Glomerular visceral epithelial cell (primary cell): ENCODE results near the gene CRHR1.
A peak's percentile ranks its signal among the peaks of the same experiment; 100 is the strongest.

Source experiments
- DNase-seq: peaks from one replicate; pipeline ENCODE4 v3.0.0-alpha.2; 2016; ENCODE audit errors: extremely low spot score

CRHR1 gene

DNA sequence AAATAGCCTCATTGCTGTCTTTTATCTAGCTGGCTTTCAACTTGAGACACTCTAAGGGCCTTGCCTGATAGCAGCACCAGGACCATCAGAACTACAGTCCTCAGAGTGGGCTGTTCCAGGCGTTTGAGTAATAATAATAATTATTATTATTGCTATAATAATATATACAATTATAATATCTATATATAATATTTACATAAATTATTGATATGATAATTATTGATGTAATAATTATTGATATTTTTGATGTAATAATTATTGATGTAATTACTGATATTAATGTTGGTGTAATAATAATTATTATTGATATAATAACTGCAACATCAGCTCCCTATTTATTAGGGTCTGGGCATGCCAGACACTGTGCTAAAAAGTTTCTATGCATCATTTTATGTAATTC is 25.6 kb upstream of the CRHR1 start:
- no peak for DNase-seq

DNA sequence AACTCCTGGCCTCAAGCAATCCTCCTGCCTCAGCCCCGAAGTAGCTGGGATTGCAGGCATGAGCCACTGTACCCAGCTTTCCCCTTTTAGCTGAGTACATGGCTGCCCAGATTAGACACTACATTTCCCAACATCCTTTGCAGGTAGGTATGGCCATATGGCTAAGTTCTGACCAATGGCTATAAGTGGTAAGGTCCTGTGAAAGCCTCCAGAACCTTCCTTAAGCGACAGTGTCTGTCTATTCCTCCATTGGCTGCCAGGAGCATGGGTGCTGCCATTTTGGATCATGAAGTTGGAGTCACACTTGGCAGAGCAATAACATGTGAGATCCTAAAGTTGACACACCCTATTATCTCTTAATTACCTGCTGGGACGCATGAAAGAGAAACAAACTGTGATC is 24.4 kb upstream of the CRHR1 start:
- DNase-seq, result no peak

DNA sequence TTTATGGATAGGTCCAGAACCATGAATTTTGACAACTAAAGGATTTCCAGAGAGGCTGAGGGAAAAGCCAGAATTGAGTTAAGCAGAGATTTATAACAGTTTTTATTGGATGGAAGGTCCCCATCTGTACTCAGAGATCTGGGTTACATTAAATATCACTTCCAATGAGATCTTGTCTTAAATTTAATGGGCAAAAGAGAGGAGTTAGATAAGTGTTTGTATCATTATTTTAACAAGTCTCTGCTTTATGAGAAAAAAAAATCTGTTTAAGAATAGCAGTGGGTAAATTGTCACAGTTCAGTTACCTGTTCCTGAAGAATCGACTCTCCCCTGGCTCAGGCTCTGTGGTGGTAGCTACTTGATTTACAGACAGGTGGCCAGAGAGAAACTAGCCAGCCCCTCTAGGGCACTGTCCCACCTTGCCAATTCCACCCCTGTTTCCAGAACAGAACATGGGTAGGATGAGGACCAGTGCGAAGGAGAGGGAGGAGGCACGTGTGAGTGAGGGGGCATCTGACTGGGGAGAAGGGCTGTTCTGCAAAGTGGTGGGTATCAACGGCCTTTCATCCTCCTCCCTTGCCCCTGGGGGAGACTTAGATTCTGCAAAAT is 22.1 kb upstream of the CRHR1 start:
- DNase-seq, result no peak

DNA sequence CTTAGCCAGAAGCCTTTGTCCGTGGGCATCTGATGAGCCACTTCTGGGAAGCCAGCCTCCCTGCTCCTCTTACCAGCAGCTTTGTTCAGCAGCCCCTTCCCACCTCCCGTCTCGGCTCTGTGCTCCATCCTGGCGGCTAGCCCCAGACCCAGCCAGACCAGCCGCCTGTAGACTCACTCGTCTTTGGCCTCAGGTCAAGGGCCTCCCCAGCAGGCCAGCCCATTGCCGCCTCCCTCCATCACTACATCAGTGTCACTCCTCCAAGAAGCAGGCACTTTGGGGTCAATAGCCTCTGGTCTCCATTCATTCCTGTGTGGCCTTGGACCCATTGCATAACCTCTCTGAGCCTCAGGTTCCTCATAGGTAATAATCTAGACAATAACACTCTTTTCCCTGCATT is 20.9 kb upstream of the CRHR1 start:
- DNase-seq, result no peak

DNA sequence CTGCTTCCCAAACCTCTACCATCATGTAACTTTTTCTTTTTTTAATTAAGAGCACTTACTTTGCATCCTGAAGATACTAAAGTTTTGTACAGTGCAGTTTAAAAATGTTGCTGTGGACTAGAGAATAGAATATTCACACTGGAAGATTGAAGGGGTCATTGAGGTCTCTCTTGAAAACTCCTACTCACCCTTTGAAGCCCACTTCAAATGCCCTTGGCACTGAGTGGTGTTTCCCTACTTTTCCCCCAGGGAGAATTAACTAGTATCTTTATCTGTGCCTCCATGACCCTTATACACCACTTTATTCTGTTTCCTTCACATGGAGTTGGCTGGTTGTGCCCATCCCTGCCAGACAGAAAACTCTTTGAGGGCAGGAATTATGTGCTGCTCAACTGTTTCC is 19.6 kb upstream of the CRHR1 start:
- DNase-seq, result no peak

DNA sequence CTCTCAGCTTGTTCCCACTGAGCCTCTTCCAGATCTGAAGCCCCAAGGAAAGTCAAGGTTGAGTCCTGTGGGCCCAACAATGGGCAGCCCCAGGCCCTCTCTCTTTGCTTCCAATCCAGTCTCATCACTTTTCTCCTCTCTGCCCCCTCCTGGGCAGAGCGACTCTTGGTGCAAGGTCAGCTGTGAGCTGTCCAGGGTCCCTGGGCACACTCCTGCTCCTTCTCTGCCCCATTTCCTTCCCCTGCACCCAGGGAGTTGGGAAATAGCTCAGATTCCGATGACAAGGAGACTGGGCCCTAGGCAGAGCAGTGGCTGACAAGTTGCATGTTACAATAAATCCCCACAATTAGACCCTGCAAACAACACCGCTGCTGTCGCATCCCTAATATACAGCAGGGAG is 16.1 kb upstream of the CRHR1 start:
- no peak for DNase-seq

DNA sequence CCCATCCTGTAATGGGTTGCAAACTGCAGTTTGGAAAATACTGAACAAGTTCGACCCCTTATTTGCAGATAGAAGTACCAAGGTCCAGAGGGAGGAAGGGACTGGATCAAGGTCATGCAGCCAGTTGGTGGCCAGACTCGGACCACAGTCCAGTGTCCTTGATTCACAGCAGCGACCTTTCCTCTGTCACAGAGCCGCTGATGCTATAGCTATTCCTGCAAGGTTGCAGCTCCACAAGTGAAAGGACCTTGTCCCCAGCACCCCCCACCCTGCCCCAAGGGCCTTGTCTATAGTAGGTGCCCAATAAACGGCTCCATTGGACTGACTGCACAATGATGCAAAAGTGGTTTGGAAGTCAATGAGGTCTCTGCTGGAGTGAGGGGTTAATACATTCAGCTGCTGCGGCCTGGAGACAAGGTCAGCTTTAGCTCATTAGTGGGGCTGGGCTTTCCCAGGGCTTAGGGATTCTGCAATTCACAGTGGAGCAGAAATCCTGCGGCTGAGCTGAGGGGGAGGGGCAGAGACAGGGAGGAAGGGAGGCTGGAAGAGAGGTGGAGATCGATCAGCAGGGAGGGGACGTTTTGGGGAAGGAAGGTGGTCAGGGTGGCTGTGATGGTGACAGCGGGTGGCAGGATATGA is 13.4 kb upstream of the CRHR1 start:
- DNase-seq, result no peak

DNA sequence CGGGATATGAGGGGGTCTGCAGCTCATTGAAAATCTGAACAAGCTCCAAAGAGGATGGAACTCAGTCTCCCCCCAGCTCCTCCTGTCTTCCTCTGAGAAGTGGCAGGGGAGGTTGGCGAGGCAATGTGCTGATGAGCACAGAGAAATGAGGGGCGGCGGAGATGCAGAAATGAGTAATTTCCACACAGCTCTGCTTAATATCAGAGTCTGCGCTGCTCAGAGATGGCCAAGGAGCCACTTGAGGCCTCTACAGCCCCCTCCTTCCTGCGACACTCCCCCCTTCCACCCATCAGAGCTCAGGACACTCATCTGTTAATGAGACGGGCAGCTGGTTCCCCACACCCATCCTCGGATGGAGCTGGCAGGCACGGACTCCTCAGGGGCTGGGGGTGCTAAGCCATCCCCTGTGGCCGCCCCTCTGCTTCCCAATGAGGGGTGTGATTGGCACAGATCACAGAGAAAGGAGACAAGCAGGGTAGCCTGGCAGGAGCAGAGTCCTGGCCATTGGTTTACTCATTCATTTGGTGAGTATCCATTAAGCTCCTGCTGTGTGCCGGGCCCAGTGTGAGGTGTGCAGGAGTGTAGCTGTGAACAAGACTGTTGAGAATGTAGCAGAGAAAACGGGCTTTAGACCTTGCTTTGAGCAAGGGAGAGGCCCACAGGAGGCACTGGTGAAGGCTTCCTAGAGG is 12.7 kb upstream of the CRHR1 start:
- no peak for DNase-seq

DNA sequence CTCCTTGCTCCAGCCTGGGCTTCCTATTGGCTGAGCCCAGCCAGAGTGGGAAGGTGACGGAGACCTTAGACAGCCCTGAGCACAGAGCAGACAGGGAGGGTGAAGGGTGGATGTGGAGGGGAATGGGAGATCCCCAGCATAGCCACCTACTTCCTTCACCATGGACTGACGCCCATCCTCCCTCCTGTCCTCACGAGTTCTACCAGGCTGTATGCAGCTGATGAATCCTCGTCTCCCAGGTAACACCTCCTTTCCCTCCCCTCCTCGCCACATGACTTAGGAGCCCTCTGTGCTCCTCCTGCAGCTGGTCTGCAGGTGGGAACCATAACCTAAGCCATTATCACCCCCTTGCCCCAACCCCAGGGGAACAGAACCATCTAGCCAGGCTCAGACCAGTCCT is 9.0 kb upstream of the CRHR1 start:
- DNase-seq, result no peak

DNA sequence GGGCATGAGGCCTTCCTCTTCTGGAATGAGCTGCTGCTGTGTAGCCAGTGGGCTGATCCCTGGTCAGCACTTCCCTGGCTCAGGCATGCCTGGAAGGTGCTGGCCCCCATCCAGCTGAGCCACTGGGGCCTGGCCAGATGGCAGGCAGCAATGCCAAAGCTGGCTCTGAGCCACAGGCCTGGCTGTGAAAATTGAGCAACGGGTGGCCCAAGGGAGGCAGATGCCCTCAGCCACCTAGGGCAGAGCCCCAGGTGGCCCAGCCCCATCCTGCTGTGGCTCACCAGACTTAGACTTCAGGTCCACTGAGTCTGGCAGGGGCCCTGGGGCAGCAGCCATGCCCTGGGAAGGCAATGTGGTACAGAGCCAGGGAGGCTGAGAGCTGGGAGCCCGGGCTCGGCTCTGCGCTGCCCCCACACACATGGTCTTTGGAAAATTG is 8.5 kb upstream of the CRHR1 start:
- peak; percentile 50 for DNase-seq

DNA sequence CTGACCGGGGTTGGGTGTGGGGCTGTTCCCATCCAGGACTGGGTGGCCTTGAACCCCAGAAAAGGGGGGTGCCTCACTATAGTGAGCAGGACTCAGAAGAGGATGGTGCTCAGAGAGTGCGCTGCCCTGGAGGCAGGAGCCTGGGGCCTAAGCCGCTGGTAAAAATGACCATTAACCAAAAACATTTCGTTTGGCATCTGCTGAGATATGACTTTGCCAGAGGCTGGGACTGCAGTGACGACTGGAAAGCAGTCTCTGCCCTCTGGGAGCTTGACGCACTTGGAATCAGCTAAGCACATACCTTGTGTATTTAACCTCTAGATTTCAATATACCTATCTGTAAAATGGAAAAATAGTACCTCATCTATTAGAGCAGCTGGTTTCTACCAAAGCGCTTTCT is 7.2 kb upstream of the CRHR1 start:
- DNase-seq, result no peak

DNA sequence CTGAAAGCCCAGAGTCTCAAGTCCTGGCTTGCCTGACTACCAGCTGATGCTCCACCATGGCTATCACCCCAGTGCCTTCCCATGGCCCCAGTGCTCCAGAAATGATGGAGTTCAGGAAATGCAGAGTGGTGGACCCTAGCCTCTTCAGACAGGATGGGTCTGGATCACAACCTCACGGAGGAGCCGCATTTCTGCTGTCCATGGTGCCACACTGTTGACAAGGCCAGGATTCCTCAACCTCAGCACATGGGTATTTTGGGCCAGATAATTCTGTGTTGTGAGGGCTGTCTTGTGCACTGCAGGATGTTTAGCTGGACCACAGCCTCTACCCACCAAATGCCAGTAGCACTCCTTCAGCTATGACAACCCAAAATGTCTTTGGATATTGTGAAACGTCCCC is 6.7 kb upstream of the CRHR1 start:
- no peak for DNase-seq

DNA sequence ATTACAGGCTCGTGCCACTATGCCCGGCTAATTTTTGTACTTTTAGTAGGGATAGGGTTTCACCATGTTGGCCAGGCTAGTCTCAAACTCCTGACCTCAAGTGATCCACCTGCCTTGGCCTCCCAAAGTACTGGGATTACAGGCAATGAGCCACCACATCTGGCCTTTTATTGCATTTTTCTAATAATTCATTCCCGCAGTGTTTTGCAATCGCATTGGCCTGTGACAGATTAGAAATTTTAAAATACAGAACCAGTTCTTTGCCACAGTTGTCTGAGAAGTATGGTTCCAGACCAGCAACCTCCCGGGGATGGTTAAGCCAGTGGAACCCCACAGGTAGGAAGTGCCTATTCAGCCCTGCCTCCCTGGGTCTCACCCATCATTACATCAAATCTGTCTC is 3.2 kb upstream of the CRHR1 start:
- no peak for DNase-seq

DNA sequence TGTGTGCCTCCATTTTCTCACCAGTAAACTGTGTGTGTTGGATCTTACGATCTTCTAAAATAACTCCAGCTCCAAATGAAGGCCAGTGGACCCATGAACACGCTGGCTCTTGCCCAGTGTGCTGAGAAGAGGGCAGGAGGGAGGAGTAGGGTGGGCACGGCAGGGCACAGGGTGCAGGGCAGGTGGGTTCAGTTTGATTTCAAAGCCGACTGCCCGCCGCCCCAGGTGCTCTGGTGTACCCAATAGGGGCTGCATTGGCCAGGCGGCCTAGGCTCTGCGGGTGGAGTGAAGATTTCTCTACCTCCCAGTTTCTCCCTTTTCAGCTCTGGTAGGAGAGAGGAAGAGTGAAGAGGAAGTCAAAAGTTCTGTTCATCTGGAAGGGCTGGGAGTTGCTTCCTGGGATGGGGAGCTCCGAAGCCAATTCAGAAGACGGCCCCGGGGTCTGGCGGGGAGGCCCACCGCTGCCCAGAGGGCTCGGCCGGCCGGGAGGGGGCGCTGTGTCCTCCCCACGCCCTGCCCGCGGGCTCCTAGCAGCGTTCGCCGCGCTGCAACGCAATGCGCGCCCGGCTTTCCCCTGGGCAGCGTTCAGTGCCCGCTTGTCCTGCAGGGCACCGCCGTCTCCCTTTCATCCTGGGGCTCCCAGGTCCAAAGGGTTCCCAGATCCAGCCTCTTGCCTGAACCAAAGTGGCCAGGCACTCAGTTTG is 1.1 kb upstream of the CRHR1 start:
- DNase-seq, result no peak

DNA sequence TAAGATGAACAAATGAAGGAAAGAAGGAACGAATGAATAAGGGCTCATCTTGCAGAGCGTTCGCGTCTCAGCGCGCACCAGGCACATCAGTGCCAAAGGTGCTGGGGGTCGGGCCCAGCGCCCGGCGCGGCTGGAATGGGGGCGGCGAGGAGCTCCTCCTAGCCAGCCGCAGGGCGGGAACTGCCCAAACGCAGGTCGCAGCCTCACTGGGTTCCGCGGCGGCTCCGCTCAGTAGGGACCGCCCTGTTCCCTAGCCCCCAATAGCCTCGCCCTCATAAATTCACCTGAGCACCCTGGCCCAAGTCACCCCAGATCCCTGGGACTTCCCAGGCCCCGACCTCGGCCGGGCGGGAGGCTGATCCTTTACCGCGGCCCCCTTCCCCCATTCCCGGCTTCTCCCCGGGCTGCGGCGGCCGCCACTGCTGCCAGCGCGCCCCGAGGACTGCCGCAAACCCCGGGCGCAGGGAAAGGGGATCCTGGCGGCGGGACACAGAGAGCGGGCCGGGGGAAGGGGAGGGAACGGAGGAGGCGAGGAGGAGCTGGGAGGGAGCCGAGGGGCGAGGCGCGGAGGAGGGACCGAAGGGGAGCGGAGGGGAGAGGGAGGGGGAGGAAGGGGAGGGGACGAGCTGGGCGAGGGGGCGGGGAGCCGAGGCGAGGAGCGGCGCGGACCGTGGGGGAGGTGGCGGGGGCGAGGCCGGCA is 377 bp upstream of the CRHR1 start:
- no peak for DNase-seq

DNA sequence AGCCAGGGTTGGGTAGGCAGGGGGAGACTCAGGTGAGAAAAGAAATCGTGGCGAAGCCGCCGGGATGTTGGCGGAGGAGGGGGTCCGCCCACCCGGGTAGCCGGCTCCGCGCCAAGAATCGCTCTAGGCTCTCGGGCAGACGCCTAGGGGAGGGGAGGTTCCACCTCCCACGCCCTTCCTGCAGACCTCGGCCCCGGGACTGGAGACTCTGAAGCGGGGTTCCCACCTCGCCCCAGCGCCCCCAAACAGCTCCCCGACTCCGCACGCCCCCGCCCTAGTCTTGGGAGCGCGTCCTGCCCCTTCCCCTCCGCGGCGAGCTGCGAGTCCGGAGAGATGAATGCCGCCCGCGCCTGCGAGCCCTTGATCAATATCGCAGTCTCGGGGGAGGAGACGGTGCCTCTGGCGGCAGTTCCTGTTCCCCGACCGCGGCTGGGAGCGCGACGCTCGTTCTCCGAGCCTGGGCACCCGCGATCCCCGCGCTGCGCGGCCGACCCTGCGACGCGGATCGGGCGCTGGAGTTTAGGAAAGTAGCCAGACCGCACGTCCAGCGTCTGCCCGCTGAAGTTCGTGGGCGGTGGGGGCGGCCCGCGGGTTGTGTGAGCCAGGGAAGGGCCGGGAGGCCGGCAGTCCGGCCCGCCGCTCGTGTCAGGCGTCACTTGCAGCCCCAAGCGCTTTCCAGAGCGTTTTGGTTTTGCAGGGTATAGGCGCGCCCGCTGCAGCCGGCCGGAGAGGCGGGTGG is 790 bp downstream of the CRHR1 start:
- no peak for DNase-seq

DNA sequence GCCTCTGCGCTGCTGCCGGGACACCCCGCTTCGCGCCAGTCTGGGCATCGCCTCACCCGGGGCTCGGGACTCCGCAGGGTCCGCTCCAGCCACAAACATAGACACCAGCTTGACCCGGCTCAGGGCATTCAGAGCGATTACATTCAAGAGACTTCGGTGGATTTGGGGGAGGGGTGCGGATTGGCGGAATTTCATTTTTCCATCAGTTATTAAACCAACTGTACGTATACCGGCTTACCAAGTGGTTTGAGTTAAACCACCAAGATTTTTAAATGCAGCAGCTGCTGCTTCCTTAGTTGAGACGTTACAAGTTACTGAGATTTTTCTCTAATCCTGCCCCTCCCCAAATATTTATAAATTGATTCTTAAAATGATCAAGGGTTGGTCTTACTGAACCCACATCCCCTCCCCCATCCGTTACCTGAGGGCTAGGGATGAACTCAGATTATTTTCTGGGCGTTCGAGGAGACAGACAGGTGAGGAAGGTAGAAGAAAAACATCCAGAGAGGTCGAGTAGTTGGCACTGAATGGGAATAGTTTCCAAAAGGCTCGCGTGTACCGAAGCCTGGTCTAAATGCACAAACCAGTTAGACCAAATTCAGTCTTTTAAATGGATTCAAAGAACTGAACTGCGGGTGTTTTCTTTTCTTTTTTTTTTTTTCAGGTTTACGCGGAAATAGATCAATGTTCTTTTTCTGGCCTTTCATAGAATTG is 1.5 kb downstream of the CRHR1 start:
- no peak for DNase-seq

DNA sequence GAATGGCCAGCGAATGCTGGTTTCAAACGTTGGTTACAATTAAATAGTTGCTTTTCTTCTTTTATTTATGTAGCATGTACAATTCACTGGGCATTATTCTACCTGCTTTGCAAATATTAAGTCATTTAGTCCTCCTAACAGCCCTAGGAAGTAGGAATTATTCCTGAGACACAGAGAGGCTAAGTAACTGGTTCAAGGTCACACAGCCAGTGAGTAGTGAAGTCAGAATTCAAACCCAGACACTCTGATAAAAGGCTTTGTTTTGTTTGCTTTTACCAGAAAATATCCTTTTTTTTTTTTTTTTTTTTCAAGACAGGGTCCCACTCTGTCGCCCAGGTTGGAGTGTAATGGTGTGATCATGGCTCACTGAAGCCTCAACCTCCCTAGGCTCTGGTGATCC is 2.2 kb downstream of the CRHR1 start:
- DNase-seq, result no peak

DNA sequence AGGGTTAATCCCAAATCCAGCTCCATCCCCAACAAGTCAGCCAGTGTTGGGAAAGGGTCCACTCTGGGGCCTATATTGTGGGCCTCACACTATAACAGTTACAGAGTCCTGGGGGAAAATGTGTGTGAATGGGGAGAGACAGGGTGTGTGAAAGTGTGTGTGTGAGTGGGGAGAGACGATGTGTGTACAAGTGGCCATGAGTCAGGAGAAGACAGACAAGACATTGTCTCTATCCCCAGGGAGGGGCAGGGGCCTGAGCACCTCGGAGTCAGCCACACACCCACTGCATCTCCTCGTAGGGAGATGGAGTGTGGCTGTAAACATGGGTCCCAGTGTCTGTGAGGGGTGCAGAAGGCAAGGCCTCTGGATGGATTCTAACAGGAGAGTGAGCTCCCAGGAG is 2.9 kb downstream of the CRHR1 start:
- DNase-seq, result no peak

DNA sequence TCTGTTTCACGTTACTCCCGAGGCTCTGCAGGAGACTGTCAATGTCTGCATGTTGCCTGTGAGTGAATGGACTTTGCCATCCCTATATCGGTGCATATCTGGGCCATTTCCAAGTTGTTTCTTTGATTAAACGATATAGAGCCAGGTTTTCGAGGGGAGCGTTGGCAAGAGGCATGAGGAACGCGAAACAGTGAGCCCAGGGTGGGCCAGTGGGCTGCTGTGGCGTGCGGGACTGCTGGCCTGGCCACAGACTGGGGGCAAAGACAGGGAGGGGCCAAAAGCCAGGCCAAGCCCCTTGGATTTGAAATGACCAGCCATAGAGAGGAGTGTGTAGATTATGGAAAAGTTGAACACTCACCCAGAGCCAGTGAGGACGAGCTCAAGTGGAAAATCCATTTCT is 3.5 kb downstream of the CRHR1 start:
- DNase-seq, result no peak

DNA sequence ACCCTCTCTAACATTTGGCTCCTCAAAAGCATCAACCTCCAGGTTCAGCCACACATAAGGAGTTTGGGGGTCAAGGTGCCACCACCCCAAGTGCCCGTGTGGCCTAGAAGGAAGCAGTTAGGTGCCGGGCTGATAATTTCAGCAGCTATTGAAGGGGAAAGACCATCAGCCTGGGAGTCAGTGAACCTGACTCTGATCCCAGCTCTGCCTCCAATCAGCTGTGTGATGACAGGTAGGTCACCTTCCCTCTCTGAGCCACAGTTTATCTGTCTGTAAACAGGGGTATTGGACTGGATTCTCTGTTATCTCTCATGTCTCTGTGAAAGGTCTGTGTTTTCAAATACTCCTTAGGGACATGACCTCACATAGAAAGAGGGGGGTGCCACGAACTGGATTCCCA is 3.9 kb downstream of the CRHR1 start:
- no peak for DNase-seq
